Immature natural killer cell (primary cell): Measurements from ENCODE around the gene LANCL2. TPM values are rescaled to one million over a fixed set of nuclear protein-coding genes. Genes with fewer than 3 reads are reported as not detected.

ENCODE experiments used
- DNase-seq, 3 donors: peaks; one replicate each; pipeline ENCODE4 v3.0.0; 2022; ENCODE audit warnings: mixed read lengths in 1 of 3
- H3K27ac Mint-ChIP-seq, 6 donors: one replicate each; pipeline ENCODE4 v1.8.0; 2020; ENCODE audit warnings: mixed read lengths in 6 of 6, mild to moderate bottlenecking in 5 of 6, inconsistent platforms in 4 of 6, moderate library complexity in 3 of 6
- H3K27me3 Mint-ChIP-seq, 3 donors: one replicate each; pipeline ENCODE4 v1.8.0; 2020 to 2021; ENCODE audit warnings: low read depth in 3 of 3, mild to moderate bottlenecking in 3 of 3, mixed read lengths in 3 of 3, moderate library complexity in 3 of 3, inconsistent platforms in 1 of 3
- H3K36me3 Mint-ChIP-seq, 3 donors: one replicate each; pipeline ENCODE4 v1.8.0; 2020; ENCODE audit warnings: mixed read lengths in 3 of 3, inconsistent platforms in 2 of 3, mild to moderate bottlenecking in 2 of 3
- H3K4me1 Mint-ChIP-seq, 2 donors: one replicate each; pipeline ENCODE4 v1.8.0; 2020; ENCODE audit warnings: inconsistent platforms in 2 of 2, mild to moderate bottlenecking in 2 of 2, mixed read lengths in 2 of 2, moderate library complexity in 1 of 2
- H3K4me3 Mint-ChIP-seq, 5 donors: one replicate each; pipeline ENCODE4 v1.8.0; 2020; ENCODE audit warnings: mild to moderate bottlenecking in 5 of 5, mixed read lengths in 5 of 5, inconsistent platforms in 3 of 5, moderate library complexity in 3 of 5
- H3K9me3 Mint-ChIP-seq, 6 donors: one replicate each; pipeline ENCODE4 v1.8.0; 2020; ENCODE audit warnings: mild to moderate bottlenecking in 6 of 6, mixed read lengths in 6 of 6, inconsistent platforms in 4 of 6, moderate library complexity in 3 of 6
- polyA plus RNA-seq, 3 donors: library from polyadenylated mRNA; unstranded; fragments of 300-500 nt; fragmentation: Illumina TruSeq; gene quantifications; one replicate each; pipeline ENCODE4 v1.2.3, GENCODE V29; 2021

Gene LANCL2, protein sequence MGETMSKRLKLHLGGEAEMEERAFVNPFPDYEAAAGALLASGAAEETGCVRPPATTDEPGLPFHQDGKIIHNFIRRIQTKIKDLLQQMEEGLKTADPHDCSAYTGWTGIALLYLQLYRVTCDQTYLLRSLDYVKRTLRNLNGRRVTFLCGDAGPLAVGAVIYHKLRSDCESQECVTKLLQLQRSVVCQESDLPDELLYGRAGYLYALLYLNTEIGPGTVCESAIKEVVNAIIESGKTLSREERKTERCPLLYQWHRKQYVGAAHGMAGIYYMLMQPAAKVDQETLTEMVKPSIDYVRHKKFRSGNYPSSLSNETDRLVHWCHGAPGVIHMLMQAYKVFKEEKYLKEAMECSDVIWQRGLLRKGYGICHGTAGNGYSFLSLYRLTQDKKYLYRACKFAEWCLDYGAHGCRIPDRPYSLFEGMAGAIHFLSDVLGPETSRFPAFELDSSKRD
- polyA plus RNA-seq, result 1 to 10 TPM; 5.6 to 9.5 (median 5.8) TPM

DNA sequence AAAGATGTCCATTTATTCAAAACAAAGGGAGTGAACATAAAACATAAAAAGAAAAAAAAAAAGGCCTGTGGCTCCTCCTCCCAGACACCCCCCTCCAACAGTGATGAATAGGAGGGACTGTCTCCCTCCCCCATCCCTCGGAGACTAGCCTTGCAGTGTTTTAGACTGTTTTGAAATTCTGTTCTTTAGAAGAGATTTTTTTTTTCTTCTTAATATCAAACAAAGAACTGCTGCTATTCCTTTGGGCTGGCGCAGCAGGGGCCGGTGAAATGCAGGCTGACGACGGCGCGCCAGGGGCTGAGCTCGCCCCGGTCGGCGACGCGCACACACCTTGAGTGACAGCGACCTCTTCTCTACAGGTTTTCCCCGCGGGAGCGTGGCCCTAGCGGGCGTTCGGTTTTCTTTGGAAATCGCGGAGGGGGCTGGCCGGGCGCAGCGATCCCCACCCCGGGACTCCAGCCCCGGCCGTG is at the start of gene LANCL2:
LANCL2 (plus strand) TSS at position 133 of the 470 bp plus-strand sequence. CDS start 689 bp downstream, outside the sequence.
- Mint-ChIP-seq H3K4me3 (peak within 1 kb of the TSS; percentile 90 to 97 (median 95)), H3K27me3 (peaks cover 5 to 20% (median 8%) of the 10 kb centered on the region in 3 donors), H3K36me3 (no peaks in the 10 kb centered on the region), H3K9me3 (no peaks in the 10 kb centered on the region), H3K27ac (peak within 1 kb of the TSS; percentile 95 to 99 (median 96)), H3K4me1 (peaks cover 12 to 30% of the 10 kb centered on the region in 2 donors)
- DNase-seq, result no peak

DNA sequence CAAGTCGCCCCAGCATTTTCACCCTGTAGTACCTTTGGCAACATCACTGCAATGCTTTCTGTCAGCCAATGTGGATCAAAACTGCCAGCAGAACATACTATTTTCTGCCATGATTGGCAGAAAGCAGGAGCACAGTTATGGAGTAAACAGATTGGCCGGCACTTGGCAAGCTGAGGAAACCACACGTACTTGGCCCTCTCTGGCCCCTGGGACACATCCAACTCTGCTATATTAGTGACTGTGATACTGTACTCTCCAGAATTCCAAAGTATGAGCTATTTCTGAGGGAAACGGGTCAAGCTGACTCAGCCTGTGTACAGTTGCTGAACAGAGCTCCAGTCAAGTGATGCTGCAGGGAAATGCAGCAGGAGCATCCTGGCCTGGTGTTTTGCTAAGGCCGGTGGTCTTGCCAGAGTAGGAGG is 39.8 kb upstream of the LANCL2 start:
- H3K27me3 Mint-ChIP-seq, result peaks cover 7 to 11% (median 11%) of the 10 kb centered on the region in 3 donors

DNA sequence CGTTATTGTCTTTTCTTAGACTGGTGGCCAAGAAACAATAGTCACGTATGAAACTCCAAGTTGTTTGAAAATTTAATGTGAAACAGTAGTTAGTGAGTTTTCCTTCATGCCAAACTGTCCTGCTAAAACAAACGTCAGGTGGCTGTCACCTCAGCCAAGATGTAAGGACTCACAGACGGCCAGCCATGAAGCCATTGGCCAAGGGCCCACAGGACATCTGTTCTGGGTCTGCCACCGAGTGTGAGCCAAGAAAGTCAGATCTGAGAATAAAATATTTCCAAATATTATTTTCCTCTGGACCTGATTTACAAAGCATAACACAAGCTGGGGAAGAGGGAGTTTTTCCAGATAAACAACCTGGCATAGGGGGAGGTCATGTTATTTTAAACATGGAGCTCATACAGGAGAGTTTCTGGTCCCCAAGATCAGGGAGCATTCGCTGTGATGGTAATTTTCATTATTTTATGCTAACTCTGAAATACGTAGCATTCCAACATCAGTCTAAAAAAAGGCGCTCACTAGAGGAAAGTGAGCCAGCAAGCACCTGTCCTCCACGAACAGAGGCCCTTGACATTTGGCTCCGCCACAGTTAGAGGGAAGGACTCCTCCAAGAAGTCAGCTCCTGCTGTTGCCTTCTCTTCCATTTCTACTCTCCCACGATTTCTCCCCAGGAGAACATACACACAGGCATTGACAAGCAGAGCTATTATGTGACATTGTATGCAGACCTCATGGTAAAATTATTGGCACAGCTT is 38.9 kb upstream of the LANCL2 start:
- Mint-ChIP-seq H3K4me1 (peaks cover 0 to 5% of the 10 kb centered on the region in 2 donors), H3K36me3 (no peaks in the 10 kb centered on the region), H3K27ac (no peak overlapping the region), H3K9me3 (no peaks in the 10 kb centered on the region), H3K27me3 (peaks cover 4 to 6% (median 4%) of the 10 kb centered on the region in 3 donors), H3K4me3 (no peak overlapping the region)
- no peak for DNase-seq

More for the DNA sequence above, 39.8 kb upstream of the LANCL2 start:
- Mint-ChIP-seq H3K9me3 (no peaks in the 10 kb centered on the region), H3K4me1 (peaks cover 0 to 5% of the 10 kb centered on the region in 2 donors), H3K27ac (no peak overlapping the region), H3K4me3 (no peak overlapping the region), H3K36me3 (no peaks in the 10 kb centered on the region)
- DNase-seq, result no peak

DNA sequence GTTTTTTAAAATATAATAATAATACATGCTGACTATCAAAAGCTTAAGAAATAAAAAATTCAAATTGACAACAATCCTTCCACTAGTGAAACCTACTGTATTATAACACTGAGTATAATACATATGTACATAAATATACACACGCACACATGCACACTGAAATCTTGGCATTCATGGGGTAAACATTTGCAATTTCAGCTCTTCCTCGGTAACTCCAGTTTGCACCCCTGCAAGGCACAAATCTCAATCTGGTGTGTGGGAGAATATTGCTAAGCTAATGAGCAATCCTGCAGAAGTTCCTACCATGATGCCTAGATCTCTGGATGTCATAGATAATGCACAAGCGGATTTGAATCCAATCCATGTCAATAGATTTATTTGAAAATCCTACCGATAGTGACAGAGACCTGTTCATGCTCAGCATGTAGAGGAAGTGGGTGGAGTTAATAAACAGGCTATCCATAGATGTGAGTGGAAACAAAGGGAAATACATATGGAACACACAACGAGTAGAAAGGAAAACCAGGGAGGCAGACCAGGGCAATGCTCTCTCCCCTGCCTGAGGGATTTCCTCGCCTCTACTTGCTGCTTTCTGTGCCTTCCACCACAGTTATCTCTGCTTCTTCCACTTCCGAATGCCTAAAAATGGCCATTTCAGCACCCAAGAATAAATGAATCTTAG is 38.1 kb upstream of the LANCL2 start:
- Mint-ChIP-seq H3K27me3 (peaks cover 1 to 4% (median 2%) of the 10 kb centered on the region in 3 donors), H3K27ac (no peak overlapping the region), H3K4me1 (peaks cover 0 to 5% of the 10 kb centered on the region in 2 donors), H3K4me3 (no peak overlapping the region), H3K36me3 (no peaks in the 10 kb centered on the region), H3K9me3 (no peaks in the 10 kb centered on the region)
- no peak for DNase-seq

DNA sequence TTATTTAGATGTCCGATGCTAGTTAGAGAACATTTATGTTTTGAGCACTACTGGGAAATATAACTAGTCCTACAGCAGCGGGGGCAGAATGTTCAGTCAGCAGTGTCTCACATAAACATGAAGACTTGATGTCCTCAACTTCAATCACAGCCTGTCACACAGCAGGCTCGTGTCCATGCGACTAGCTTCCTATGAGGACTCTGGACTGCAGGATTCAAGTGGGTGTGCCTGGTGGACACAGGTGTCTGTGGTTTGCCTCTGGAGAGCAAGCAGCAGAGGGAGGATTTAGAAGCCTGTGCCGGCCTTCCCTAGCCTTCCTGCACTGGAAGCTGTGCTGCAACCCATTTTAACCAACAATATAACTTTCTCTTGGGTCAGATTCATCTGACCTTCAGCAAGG is 30.0 kb upstream of the LANCL2 start:
- Mint-ChIP-seq H3K27ac (no peak overlapping the region), H3K27me3 (peaks cover 2 to 6% (median 2%) of the 10 kb centered on the region in 3 donors), H3K9me3 (no peaks in the 10 kb centered on the region), H3K4me1 (no peaks in the 10 kb centered on the region), H3K36me3 (no peaks in the 10 kb centered on the region), H3K4me3 (no peak overlapping the region)
- DNase-seq, result no peak

DNA sequence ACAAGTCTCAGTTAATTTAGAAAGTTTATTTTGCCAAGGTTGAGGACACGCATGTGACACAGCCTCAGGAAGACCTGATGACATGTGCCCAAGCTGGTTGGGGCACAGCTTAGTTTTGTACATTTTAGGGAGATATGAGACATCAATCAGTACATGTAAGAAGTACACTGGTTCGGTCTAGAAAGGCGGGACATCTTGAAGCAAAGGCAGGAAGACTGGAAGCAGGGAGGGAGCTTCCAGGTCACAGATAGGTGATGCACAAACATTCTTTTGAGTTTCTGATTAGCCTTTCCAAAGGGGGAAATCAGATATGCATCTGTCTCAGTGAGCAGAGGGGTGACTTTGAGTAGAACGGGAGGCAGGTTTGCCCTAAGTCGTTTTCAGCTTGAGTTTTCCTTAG is 29.4 kb upstream of the LANCL2 start:
- Mint-ChIP-seq H3K36me3 (no peaks in the 10 kb centered on the region), H3K4me3 (no peak overlapping the region), H3K4me1 (no peaks in the 10 kb centered on the region), H3K9me3 (no peaks in the 10 kb centered on the region), H3K27ac (no peak overlapping the region), H3K27me3 (peaks cover 2 to 6% (median 4%) of the 10 kb centered on the region in 3 donors)
- no peak for DNase-seq

DNA sequence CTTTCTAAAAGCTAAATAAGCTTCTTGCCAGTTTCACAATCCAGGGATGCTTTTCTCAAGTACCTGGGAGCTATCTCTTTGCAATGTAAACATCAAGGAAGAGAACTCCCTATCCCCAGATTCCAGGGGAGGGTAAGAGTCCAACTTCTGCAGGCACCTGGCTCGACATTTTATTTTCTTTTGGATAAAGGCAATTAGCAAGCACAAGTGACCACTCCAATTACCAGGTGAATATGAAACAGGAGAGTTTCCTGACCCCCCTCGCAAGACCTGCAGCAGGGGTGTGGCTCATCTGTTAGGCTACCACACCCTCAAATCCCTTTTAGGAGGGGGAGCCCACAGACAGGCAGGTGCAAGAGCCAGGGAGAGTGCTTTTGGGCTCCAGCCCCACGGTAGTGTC is 28.6 kb upstream of the LANCL2 start:
- Mint-ChIP-seq H3K27me3 (peaks cover 2 to 6% (median 4%) of the 10 kb centered on the region in 3 donors), H3K4me1 (no peaks in the 10 kb centered on the region), H3K27ac (no peak overlapping the region), H3K36me3 (no peaks in the 10 kb centered on the region), H3K9me3 (no peaks in the 10 kb centered on the region), H3K4me3 (no peak overlapping the region)
- DNase-seq, result no peak

DNA sequence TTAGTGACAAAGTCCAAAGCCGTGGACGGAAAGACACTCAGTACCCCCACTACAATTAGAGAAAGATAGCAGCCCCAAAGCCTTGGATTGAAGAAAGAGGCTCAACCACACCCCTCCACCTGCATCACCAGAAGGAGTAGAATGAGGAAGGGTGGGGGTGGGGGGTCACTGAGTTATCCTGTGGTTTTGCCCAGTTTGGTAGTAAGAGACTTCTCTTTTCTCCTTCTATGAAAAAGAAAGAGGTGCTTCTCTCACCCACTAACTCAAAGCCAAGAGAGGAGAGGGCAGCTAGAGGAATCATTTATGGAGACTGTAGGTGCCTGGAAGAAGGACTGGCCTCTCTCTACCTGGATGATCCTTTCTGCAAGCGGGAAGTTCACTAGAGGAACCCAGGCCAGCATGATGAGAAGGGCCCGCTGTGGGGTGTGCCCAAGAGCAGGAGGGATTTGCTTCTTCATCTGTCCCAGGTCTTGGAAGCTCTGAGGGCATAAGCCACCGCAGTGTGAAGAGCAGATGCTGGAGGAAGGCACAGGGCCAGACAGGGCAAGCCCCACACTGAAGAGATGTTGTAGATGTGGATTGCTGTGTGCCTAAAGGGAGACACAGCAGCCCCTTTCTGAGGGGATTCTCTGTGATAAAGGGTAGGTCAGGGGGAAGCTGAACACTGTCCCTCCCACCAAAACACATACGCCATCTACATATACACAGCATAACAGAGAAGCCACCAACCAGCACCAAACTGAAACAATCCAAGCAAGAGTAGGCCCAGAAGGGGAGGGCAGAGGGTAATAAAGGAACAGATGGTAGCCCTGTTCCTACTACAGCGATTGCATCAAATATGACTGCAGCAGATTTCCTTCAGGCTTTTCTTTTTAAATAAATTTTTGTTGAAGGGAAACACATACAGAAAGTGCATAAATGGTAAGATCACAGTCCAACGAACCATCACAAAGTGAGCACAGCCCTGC is 25.8 kb upstream of the LANCL2 start:
- Mint-ChIP-seq H3K27ac (no peak overlapping the region), H3K27me3 (peaks cover 0 to 13% (median 4%) of the 10 kb centered on the region in 3 donors), H3K9me3 (no peaks in the 10 kb centered on the region), H3K36me3 (no peaks in the 10 kb centered on the region), H3K4me3 (no peak overlapping the region), H3K4me1 (no peaks in the 10 kb centered on the region)
- no peak for DNase-seq

DNA sequence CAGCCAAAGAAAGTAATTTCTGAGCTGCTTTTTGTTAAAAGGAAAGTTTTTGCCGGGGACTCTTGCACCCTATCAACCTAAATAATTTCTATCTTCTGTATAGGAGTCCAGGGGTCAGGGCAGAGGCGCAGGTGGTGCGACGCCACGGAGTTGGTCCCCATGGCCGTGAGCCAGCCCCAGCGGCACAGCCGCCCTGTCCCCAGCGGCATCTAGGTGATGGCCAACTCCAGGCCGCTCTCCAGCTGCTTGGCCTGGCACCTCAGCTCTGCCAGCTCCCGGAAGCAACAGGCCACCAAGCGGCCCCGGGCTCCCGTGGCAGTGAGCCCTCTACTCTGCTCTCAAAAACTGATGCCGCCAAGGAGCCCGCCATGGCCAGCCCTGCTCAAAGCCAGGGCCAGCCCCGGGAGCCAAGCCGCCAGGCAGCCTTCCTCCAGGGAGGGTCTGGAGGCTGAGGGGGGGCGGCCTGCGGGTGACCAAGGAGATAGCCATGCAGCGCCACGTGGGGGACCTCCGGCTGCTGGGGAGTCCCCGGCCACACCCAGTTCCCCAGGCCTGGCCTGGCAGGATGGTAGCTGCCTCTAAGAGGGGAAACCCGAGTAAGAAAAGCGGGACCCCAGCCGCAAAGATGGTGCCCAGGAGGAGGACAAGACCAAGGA is 22.8 kb upstream of the LANCL2 start:
- no peak overlapping the region for H3K4me3 Mint-ChIP-seq
- peaks cover 2 to 11% (median 5%) of the 10 kb centered on the region in 3 donors for H3K27me3 Mint-ChIP-seq
- H3K36me3 Mint-ChIP-seq, result no peaks in the 10 kb centered on the region
- no peaks in the 10 kb centered on the region for H3K4me1 Mint-ChIP-seq
- no peak for DNase-seq
- no peak overlapping the region for H3K27ac Mint-ChIP-seq
- H3K9me3 Mint-ChIP-seq, result no peaks in the 10 kb centered on the region

DNA sequence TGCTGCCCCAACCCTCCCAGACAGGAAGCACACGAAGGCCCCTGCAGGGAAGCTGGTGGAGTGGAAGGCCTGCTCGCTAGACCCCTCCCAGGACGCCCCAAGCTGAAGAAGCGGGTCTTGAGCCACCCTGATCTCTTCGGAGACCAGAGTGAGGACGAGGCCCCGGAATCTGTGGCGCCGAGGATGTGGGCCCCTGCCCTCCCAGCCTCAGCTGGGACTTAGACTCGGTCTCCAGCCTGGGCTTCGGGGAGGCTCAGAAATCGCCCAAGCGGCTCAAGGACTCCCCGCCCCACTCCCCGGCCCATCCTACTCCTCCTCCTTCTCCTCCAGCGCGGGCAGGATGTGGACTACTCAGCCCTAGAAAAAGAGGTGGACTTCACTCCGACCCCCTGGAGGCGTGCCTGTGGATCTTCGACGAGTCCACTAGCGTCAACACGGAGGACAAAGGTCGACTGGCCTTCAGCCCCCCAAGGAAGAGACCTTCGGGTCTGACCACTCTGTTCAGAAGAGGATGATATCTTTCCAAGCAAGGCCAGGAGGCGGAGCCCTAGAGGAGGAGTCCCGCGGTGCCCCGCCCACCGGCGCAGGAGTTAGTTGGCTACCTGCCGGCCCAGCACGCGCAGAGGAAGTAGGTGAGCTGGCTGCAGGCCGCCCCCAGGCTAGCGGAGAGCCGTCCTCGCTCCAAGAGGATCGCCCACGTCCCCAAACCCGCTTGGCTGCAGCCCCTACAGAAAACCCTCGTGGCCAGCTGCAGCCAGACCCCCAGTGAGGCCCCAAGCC is 21.9 kb upstream of the LANCL2 start:
- Mint-ChIP-seq H3K27ac (no peak overlapping the region), H3K27me3 (peaks cover 2 to 10% (median 5%) of the 10 kb centered on the region in 3 donors), H3K9me3 (no peaks in the 10 kb centered on the region), H3K36me3 (no peaks in the 10 kb centered on the region), H3K4me3 (no peak overlapping the region), H3K4me1 (no peaks in the 10 kb centered on the region)
- no peak for DNase-seq

DNA sequence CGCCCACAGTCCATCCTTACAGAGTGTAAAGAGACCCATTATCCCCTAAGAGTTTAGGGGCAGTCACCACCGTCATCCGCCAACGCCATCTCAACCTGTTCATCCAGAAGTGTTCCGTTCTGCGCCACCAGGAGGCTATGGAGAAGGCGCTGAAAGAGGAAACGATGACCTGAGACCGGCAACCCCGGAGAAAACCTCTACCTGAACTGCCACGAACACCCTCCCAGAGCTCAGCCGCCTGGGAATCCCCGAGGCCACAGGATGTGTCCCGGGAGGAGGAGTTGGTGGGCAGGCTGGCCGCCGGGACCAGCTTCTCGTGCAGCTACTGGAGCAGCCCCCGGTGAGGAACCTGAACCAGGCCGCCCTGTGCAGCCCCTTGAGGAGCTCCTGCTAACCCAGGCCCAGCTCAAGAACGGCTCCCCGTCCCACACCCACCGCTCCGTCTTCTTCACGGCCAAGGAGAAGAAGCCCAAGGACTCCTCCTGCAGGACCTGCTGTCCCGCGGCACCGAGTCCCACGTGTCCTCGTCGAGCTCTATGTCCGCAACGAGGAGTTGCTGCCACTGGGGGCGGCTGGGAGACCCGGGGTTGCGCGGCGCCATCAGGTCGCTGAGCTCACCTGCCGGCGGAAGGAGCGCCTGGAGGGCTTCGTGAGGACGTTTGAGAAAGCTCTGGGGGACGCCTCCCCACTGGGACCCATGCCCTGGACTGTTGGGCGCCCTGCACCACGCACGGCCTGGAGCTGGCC is 21.1 kb upstream of the LANCL2 start:
- peaks cover 2 to 8% (median 6%) of the 10 kb centered on the region in 3 donors for H3K27me3 Mint-ChIP-seq
- H3K36me3 Mint-ChIP-seq, result no peaks in the 10 kb centered on the region
- no peaks in the 10 kb centered on the region for H3K9me3 Mint-ChIP-seq
- no peaks in the 10 kb centered on the region for H3K4me1 Mint-ChIP-seq
- no peak for DNase-seq
- H3K27ac Mint-ChIP-seq, result no peak overlapping the region
- H3K4me3 Mint-ChIP-seq, result no peak overlapping the region
